HG03108 (cell line): ENCODE data around the gene YAF2.
A peak's percentile ranks its signal among the peaks of the same experiment; 100 is the strongest.
"Not testable (repeated sequence)": the region's sequence is repeated elsewhere in the genome, so short reads cannot be mapped to it uniquely, and the experiment has no call there.

Source experiments
- ATAC-seq: cut with Tn5 transposase; IDR thresholded peaks from one replicate; pipeline ENCODE4 v1.9.1; 2021; ENCODE audit warnings: moderate library complexity; ENCODE audit not compliant: unreplicated experiment

YAF2 gene

GRCh38 chr12:42255221-42255865, 17.3 kb upstream of the YAF2 start:
- no peak for ATAC-seq

- ATAC-seq = not testable (repeated sequence)
Measured at GRCh38 chr12:42252645-42253044, 14.6 kb upstream of the YAF2 start.

GRCh38 chr12:42249033-42249432, 11.0 kb upstream of the YAF2 start:
- not testable (repeated sequence) for ATAC-seq

GRCh38 chr12:42240131-42240750, 2.2 kb upstream of the YAF2 start:
- no peak for ATAC-seq

- peak; percentile 20 for ATAC-seq
Measured at GRCh38 chr12:42237853-42238239, 202 bp downstream of the YAF2 start.

GRCh38 chr12:42237052-42237852, 796 bp downstream of the YAF2 start:
- ATAC-seq = peak; percentile 75

- no peak for ATAC-seq
Measured at GRCh38 chr12:42236017-42236416, 2.0 kb downstream of the YAF2 start.

- ATAC-seq = no peak
Measured at GRCh38 chr12:42235426-42235825, 2.6 kb downstream of the YAF2 start.

- ATAC-seq = no peak
Measured at GRCh38 chr12:42234970-42235369, 3.1 kb downstream of the YAF2 start.

- ATAC-seq = not testable (repeated sequence)
Measured at GRCh38 chr12:42227525-42227924, 10.5 kb downstream of the YAF2 start.

- ATAC-seq = not testable (repeated sequence)
Measured at GRCh38 chr12:42224501-42224900, 13.5 kb downstream of the YAF2 start.

- ATAC-seq = no peak
Measured at GRCh38 chr12:42222724-42223123, 15.3 kb downstream of the YAF2 start.

- no peak for ATAC-seq
Measured at GRCh38 chr12:42221726-42222125, 16.3 kb downstream of the YAF2 start.

- ATAC-seq = no peak
Measured at GRCh38 chr12:42217656-42218055, 20.4 kb downstream of the YAF2 start.

GRCh38 chr12:42216737-42217136, 21.3 kb downstream of the YAF2 start:
- no peak for ATAC-seq

GRCh38 chr12:42215759-42216158, 22.3 kb downstream of the YAF2 start:
- not testable (repeated sequence) for ATAC-seq

- ATAC-seq = no peak
Measured at GRCh38 chr12:42213954-42214426, 24.1 kb downstream of the YAF2 start.

- no peak for ATAC-seq
Measured at GRCh38 chr12:42213023-42213422, 25.0 kb downstream of the YAF2 start.

- ATAC-seq = peak; percentile 62
Measured at GRCh38 chr12:42208574-42208973, 29.5 kb downstream of the YAF2 start.

GRCh38 chr12:42204819-42205218, 33.2 kb downstream of the YAF2 start:
- no peak for ATAC-seq

- ATAC-seq = no peak
Measured at GRCh38 chr12:42204362-42204761, 33.7 kb downstream of the YAF2 start.

- ATAC-seq = no peak
Measured at GRCh38 chr12:42201063-42201462, 37.0 kb downstream of the YAF2 start.
